Activated effector memory CD4-positive, alpha-beta T cell treated with Interleukin-2 at 50 U/mL for 16 hours (primary cell): ENCODE results near the gene ARMH3.

ENCODE experiments used
- DNase-seq: peaks from one replicate; pipeline ENCODE4 v3.0.0-alpha.2; 2020

The ARMH3 gene

DNA sequence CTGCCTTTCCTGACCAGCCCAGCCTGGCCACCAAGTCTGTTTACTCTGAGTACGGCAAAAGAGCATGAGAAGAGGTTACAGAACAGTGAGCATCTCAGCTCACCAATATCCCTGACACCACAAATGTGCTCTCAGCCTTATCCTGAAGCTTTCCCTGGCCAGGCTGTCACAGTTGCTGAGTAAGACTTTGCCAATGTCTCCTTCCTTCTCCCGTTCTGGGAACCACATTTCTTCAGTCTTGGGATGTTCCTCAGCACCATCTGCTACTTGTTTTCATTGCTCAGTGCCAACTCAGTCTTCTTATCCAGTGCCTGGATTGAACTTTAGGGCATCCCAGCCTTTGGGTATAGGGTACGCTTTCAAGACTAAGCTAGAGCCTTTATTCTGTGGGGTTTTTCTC lies 205.2 kb downstream of the ARMH3 start:
- DNase-seq = no peak

DNA sequence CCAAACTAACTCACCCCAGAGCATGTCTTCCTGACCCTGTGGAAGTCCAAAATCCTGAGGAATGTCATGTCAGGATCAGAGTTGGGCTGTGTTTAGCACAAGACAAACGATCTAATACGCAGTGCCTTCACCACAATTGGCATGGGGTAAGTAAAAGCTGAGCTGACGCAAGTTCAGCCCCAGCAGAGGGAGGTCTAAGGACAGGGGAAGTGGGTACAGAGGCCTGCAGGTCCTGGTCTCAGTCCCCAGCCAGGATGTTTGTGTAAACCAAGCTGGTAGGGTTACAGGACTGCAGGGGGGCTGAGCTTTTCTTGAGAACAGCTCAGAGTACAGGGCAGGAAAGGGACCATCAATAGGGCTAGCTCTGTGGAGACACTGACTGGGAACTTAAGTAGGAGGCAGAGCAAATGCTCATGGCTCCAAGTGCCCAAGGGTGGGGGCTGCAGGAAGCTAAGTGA lies 207.1 kb downstream of the ARMH3 start:
- no peak for DNase-seq

DNA sequence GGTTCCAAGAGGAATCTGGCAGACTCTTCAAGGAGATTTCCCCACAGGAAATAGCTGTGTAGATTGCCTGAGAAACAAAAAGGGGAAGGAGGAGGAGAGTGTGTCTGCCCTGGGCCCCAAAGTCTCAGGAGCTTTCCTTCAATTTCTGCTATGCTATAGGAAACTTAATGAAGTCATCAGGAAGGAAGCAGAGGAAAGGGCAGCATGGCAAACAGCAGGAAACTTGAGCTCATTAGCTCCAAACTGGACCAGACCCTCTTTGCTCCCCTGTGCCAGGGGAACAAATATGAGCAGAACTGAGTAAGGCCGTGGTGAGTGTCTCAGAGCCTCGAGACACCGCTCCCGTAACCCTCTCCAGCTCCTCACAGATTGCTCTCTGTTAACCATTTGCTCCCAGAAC lies 207.6 kb downstream of the ARMH3 start:
- DNase-seq = no peak

DNA sequence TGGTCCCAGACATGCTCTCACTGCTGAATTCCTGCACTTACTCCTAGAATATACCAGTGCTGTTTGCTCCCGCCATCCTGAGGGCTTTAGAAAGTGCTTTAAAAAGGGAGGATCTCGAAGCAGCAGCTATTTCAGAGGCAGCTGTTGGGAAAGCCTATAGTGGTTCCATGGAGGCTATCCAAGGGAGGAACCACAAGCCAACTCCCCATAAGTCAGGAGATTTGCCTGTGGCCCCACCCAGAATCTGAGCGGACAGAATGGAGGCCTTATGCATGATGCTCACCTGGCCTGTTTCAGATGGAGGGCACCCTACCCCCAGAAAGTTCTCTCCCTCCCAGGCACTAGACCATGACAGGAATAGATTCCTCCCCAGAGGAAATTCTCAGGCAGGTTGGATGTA lies 210.1 kb downstream of the ARMH3 start:
- no peak for DNase-seq

DNA sequence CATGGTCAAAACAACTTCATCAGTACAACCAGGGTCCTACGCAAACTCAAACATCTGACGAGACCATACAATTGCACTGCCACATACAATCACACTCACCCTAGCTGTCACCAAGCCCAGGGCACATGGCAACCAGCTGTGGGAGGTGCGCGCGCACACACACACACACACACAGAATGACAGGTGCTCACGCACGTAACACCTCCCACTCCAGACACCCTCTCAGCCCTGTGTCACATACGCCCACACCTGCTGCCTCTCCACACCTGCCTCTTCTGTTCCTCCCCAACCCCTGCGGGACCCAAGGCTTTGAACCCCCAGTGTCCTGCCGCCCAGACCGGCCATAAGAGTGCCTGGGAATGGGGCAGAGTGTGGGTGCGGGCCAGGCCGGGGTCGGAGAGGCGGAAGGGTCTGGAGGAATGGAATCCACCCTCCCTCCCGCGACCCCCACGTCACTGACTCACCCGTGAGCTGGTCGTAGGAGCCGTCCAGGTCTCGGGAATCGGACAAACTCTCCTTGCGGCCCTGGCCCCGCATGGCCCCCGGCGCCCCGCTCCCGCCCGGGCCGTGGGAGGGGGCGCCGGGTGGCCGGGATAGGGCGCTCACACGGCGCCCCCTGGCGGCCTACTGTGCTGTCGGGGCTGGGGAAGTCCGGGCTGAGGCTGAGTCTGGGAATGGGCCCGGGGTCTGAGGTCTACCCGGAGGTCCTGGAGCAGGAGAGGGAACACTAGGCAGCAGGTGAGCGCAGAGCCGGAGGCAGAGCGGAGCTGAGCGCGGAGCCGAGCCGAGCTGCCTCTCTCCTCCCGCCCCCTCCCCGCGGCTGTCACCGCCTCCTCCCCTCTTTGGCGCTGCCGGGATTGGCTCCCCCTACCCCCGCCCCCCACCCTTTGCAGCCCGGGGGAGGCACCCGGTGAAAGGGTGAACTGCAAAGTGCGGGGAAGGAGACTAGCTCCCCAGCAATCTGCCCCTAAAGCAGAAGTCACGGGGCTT lies 212.6 kb downstream of the ARMH3 start, which contains the start of gene KCNIP2:
Gene KCNIP2 (minus strand): TSS at position 769 of the 990 bp plus-strand sequence. CDS start 232 bp downstream, at position 537.
- peak; percentile 42 for DNase-seq

DNA sequence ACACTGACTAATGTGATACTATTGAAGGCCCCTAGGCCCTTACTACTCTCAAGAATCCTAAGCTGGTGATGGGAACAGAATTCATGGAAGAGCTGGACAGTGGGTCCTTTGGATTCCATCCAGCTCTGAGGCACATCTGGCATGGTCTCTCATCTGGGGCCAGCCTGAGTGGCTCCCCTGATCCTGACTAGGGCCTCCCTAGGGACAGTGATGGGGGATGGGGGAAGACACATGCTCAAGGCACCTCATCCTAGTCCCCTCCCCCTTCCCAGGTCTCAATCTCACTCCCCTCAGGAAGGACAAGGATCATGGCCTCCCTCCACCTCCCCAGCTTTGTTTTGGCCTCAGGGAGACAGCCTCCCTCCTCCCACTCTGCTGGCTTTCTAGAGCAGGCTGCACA lies 214.1 kb downstream of the ARMH3 start:
- DNase-seq = no peak

DNA sequence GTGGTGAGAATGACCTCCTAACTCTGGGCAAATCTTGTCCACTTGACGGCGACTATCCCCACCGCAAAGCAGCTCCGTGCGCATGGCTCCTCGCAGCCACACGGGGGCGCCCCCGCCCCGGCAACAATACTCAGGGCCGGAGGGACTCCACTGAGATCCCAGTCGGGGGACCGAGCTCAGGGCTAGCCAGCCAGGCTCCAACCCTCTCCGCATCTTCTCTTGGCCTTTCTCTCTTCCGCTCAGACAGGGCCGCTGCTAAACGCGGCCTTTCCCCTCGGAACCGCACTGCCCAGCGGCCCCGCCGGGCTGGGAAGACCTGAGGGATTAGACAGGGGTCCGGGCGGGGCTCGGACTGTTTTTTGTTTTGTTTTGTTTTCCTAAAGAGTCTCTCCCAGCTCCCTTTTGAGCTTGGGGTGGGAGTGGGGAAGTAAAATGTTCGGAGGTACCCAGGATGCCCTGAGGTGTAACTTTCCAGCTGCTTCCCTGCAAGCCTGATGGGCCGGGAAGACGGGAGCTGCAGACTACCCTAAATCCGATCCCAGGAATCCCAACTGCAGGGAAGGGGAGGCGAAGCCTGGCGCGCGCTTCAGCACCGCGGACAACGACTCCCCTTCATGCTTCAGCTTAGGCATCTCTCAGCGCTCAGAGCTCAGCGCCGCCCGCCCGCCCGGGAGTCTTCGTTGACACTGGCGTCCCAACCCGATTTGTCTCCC lies 215.1 kb downstream of the ARMH3 start:
- DNase-seq = peak; percentile 63

DNA sequence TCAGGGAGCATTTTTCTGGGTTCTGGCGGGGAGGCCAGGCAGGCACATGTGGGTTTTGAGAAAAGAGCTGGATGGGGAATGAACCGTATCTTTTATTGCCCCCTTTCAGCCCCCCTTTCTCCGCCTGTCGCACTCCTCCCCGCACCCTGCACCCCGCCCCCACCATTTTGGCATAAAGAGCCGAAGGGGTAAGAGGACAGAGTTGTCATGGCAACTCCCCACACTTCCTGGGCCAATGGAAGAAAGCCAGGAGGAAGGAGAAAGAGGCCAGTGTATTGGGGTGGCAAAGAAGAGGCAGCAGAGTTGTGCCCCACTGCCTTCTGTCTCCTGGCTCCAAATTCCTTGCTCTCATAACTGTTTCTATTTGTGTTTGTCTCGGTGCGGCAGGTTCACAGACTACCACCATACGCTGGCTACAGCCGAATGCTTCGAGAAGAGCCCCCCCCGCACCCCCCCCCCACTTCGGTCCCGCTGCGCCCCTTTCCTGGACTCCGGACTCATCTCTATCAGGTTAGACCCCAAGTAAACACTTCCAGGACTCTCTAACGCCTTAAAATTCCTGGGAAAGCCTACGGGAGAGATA lies 215.8 kb downstream of the ARMH3 start:
- DNase-seq = no peak

DNA sequence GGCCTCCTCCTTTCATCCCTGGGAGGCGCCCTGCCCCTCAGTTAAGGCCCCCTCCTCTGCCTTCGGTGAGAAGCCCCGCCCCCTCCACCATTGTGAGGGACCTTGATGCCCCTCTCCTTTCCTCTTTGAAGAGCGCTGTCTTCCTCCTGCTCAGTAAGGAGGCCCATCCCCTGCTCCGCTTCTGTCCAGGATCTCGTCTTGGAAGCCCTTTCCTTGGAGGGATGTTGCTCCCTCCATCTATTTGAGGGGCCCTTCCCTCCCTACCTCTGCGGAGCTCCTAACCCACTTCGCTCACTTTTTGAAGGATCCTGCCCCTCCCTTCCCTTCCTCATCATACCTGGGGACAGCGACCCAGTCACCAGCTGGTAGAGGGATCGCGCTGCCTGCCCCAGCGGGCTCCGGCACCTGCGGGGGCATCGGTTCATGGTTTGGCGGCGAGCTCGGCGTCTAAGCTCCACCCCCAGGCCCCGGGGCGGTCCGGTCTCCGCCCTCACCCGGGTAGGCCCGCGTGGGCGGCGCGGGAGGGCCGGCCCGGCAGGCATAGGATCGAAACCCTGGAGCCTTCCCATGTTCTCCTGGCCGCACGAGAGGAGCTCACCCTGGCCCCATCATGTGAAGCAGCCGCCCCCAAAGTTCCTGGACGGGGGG lies 216.4 kb downstream of the ARMH3 start:
- DNase-seq = peak; percentile 54

DNA sequence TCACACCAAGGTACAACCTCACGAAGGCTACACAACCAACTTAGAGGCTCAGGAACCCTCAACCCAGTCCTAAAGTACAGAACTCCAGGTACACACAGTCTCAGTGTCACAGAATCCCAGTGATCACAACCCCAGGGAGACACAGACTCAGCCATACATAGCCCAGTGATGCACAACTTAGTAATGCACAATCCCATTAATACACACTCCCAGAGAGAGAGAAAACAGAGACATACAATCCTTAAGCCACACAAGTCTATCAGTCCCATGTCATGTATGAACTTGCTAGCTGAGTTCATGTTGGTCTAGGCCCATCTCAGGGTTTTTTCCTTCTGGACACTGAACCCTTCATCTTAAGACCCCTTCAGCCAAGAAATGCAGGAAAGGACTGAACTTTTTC lies 217.0 kb downstream of the ARMH3 start:
- DNase-seq = no peak

DNA sequence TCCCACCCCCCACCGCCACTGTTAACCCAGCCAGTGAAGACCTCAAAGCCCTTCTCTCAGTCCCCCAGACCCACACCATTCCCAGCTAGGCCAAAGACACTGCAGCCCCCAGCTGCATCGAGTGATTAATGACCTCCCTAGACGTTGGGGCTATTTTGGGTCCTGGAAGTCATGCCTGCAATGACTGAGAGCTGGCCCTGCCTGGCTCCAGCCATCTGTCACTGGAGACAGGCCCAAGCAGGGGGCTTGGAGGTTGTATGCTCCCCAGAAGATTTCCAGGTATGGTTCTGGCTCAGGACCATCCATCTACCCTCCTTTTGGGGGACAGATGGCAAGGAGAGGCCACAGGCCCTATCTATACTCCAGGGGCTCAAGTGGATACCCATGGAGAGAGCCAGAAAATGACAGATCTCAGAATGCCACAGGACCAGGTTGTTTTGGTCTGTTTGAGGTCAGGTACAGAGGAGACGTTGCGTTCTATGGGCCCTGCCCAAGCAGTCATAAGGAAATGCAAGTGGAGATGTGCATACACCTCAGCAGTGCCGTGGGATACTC lies 217.5 kb downstream of the ARMH3 start:
- no peak for DNase-seq

DNA sequence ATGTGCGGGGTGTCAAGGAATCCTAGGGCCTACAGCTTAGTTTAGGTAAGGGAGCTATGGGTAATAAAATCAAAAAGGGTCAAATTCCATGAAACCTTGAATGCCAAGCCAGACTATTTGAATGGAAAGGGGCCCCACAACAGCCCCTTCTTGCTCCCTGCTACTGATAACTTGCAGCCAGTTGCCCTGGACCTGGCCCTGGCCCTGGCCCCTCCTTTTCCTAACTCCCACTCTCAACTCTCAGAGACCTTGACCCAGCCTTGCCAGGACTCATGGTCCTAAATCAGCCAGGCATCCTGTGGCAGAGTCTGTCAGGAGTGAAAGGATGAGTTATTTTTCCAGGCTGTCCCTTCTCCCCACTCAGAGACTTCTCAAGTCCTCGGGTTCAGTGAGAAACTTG lies 218.2 kb downstream of the ARMH3 start:
- DNase-seq = no peak

DNA sequence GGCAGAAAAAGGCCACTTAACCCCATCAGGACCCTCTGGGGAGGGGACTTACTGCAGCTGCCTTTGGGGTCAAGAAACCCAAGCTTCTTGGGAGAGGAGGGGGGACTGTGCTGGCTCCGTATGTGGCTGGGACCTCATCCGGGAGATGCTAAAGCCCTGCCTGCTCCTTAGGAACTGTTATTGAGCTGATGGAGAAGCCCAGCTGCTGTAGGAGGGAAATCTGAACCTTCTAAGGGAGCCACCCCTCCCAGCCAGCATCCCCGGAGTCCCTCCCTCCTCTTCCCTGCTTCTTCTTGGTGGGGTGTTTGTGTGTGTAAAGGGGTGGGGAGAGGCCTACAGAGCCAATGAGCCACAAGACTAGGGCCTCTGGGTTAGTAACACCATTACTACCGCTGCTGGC lies 220.6 kb downstream of the ARMH3 start:
- DNase-seq = no peak

DNA sequence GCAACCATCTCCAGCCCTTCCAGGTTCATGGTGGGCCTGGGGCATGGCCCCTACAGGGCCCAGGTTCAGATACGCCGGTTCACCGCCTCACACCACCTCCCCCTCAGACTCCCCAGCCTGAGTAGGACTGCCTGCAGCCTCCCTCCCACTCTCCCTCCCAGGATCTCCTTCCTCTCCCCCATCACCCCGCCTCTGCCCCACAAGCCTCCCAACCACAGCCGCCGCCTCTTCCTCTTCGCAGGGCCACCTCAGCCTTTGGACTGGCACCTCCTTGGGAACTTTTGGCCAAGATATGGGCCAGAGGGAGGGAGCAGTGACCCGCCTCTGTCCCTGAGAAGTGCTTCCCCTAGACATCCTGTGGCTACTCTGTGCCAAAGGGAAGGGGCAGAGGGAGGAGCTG lies 221.6 kb downstream of the ARMH3 start:
- DNase-seq = no peak

DNA sequence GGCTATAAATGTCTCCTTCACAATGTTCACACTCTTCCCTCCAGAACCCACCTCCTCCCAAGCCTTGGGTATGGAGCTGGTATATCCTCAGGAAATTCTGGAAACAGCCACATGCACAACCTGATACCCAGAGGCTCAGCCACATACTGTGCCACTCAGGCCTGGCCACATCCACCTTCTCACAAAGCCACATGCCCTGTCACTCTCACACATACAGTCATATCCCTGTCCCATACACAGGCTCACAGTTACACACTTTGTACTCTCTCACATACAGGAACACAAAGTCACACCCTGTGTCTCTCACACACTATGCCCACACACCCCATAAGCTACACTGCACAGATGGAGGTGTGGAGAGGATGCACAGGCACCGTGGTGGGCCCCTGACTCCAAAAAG lies 222.5 kb downstream of the ARMH3 start:
- DNase-seq = no peak

DNA sequence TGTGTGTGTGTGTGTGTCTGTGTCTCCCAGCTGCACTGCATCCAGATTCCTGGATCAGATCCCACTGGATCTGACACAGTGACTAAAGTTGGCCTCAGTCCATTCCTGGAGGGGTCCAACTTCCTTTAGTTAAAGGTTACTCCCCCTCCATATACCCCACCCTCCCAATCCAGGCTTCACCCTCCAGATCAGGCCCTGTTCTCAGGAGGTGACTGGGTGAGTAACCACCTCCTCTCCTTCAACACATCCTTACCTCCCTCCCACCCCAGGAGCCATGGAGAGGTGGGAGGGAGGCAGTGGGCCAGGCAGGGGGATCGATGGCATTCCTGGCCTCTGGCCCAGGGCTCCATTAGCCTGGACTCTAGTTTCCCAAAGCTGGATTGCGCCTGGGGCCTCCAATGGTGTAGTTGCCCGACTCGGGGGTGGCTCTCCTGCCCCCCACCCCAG lies 223.6 kb downstream of the ARMH3 start:
- DNase-seq = no peak

DNA sequence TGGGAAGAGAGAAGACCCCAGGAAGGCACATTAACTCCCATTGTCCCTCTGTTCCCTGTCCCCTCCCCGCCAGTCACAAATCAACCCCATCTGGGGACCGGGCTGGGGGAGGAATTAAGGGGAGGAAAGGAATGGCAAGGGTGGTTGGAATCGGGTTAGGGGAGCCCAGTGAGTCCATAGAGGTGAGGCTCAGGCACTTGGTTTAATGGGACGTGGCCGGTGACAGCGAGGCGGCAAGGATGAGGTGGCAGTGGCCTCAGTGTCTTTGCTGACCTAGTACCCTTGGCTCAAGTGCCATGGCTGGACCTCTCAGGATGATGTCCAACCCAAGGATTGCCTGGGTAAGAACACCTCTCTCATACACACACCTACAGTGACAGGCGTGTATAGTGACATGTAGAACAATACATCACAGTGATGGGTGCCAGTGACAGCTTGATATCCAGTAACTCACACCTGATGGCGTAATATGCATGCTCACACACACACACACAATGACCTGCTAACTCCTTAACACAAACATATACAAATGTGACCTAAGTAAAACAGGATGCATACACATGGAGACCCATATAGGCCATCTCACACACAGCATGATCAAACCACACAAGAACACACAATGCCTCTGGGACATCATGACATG lies 224.7 kb downstream of the ARMH3 start:
- no peak for DNase-seq

DNA sequence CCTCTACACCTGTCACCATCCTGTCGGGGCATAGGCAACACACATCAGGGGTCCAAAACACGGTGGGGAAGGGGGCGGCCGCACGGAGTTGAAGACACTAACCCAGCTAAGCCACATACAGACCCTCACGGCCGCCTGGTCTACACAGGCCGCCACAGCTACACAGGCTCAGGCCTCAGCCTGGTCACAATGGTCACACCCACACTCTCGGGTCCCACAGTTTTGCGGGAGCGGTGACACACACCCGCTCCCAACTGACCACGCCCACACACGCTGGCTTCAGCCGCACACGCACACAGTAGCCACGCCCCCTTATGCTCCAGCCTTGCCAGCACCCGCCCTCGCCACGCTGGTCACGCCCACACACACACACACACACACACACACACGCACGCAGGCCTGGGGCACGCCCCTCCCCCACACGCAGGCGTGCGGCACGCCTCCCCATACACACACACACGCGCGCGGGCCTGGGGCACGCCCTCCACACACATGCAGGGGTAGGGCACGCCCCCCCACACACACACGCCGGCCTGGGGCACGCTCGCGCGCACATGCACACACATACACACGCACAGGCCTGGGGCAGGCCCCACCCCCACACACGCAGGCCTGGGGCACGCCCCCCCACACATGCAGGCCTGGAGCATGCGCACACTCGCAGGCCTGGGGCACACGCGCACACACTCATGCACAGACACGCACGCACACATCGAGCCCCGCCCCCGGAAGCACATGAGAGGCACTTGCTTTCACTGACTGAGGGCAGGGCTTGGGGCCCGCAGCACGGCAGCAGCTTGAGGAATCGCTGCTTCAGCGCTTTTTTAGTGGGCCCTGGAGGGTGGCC lies 225.4 kb downstream of the ARMH3 start:
- DNase-seq = peak; percentile 91

DNA sequence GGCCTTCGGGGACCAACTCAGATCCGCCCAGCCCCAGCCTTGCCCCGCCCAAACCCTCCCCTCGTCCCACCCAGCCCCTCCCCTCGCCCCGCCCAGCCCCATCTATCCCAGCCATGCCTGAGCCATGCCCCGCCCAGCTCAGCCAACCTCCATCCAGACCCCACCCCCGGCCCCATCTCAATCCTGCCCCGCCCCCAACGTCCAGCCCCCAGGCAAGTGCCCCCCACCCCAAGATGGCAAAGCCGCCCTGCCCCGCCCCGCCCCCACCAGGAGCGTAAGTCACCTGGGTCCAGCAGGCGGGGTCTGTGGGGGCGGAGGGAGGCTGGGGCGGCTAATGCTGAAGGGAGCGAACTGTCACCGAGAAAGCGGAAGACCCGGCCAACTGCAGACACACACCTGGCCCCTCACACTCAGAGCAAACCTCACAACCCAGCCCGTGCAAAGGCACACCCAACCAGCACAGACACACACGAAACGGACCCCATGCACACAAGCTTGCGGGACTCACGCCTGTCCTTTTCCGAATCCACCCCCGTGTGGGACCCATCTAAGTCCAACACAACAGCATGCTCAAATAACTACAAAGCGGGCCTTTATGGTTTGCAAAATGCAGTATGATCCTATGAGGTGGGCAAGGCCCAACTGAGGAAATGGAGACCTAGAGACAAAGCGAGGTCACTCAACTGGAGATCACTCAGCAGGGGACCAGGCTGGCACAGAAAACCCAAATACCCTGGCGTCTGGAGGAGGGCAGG lies 226.2 kb downstream of the ARMH3 start:
- peak; percentile 50 for DNase-seq
